CD4-positive, alpha-beta T cell treated with Interferon gamma for 1 hour (primary cell): ENCODE measurements around the gene TNNT2.

Source experiments
- DNase-seq: peaks from one replicate; pipeline ENCODE4 v3.0.0-alpha.2; 2020

TNNT2 gene

DNA sequence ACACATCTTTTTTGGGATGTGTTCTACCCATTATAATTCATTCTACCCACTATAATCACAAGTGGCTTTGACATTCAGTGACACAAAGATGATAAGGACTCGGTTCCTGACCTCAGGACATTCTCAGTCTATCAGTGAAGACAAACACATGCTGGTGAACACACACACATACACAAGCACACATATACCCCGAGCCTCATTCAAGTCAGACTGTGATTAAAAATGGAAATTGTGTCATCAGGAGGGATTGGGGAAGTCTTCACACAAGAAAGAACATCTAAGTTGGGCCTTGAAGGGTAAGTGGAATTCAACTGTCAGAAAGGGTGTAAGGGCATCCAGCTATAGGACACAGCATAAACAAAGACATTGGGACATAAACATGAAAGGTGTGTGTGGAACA is 24.2 kb upstream of the TNNT2 start:
- DNase-seq: no peak

DNA sequence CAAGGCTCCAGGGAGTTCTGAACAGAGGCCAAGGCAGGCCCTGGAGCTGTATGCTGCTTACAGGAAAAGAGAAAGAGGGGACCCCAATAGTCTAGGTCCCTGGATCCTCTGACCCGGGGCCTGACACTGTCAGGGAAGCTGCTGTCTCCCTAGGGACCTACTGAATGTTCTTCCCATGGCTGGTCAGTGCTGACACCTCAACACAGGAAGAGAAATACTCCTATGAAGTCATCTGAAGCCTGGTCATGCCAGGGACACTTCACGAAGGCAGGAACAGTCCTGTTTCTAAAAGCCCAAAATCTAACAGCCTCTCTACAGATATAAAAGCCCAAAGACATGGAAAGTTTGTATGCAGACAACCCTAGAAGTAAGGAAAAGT is 23.4 kb upstream of the TNNT2 start:
- no peak for DNase-seq

DNA sequence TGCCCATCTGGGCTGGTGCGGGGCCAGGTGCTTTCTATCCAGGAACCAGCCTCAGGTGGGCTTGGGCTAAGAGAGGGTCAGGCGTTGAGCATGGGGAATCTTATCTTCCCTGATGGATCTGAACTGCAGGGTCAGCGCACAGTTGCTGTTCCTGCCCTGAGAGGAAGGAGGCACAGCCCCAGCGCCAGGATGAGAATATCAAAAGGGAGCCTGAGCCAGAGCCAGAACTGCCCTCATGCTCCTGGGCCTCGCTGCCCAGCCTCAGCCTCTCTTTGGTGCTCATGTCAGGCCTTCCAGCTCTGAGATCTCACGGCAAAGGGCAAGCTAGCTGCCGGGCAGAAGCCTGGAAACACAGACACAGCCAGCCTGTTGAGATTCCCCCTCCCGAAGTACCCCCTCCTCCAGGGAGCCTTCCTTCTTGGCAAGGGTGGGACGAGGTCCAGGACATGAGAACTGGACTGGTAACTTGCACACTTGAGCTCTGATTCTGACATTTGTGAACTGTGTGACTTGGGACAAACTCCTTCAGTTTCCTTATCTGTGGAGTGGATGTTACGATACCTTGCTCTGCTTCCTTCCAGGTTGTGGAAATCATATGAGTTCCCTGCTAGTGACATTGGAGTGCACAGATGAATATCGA is 22.9 kb upstream of the TNNT2 start:
- DNase-seq: no peak

- no peak for DNase-seq
Measured at GRCh38 chr1:201399352-201400126, 22.1 kb upstream of the TNNT2 start.

- no peak for DNase-seq
Measured at GRCh38 chr1:201399018-201399351, 21.5 kb upstream of the TNNT2 start, which contains the start of gene LAD1. TSS of gene LAD1 (minus strand) at chr1:201399324. CDS start at chr1:201399306, 18 bp downstream.

DNA sequence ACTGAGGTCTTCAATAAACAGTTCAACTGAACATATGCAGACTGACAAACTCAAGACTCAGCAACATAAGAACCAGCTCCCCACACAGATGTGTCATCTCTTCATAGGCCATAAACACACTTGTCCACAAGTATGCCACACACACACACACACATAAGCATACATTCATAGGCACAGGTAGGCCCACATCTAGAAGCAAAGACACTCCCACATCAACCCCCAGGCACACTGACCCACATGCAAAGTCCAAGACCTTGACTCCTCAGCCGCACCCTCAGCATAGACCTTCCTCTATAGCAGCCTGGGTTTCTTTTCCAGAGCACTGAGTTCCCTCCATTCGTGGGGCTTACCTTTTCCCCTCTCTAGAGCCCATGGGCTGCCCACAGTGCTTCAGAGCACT is 20.2 kb upstream of the TNNT2 start:
- DNase-seq: no peak

DNA sequence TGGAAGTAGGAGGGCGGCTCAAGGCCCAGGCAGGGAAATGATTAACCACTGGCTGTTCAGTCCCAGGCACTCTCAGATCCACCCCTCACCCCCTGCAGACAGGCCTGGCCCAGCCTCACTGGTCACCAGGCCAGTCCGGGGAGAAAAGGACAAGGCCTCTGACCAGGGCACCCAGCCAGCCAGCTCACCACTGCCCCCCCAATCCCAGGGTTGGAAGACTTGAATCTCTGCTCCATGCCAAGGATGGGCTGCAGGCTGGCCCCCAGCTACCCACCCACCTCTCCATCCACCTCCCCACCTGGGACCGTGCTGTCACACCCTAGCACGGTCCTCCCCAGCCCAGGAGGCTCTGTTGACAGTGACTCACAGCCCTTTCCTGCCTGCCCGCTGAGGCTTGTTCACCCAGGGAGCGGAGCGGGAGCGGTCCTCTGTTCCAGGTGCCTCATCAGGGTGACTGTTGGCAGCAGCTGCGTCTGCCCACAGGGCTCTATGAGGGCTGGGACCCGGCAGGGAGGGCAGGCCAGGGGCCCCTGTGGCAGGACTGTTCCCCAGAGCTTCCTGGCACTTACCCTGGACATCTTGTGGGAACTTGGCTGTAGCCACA is 19.5 kb upstream of the TNNT2 start:
- DNase-seq: no peak

DNA sequence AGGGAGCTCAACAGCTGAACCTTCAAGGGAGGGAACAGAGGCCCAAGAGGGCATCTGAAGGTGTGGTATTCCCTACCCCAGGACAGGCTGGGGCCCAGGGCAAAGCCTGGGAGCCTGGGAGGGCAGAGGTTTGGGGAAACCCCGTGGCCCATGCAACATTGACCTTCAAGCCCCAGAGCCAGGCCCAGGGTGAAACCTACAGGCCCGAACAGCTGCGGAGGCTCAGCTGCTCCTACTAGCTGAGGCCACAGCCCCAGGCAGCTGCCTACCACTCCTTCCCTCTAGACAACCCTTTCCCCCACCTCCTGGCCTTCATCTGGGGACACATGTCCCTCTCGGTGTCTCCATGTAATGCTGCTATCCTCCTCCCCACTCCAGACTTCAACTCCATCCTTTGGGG is 18.5 kb upstream of the TNNT2 start:
- DNase-seq: no peak

GRCh38 chr1:201394591-201394990 is 17.1 kb upstream of the TNNT2 start:
- no peak for DNase-seq

DNA sequence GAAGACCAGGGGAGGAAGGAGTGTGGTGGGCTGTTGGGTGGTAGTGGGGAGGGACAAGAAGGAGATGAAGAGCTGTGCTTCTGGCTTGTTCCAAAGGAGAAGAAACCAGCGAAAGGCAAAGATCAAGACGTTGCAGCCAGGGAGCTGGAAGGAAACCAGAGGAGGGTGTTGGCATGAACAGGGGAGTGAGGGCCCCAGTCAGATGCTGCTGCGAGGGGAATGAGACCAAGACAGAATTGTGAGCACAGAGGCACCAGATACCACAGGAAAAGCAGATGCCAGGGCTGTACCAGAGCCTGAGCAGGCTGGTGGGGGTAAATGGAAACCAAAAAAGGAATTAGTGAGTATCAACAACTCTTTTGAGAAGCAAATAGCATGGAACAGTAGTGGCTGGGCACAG is 15.6 kb upstream of the TNNT2 start:
- DNase-seq: no peak

GRCh38 chr1:201391651-201392511 is 14.4 kb upstream of the TNNT2 start:
- no peak for DNase-seq

DNA sequence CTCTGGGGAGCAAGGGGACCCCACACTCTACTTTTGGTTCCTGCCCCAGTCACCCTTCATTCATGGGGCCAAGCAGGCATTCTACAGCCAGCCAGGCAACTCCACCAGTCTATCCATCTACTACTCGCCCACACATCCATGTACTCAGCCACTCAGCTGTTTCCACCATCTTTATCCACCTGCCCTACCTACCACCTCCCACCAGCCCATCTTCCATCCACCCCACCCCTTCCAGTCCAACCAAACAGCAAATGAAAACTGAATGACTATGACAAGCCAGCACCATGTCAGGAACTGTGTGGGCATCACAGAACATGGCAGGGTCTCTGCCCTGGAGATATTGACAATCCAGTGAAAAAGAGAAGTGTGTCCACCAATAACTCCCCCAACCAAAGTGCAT is 13.7 kb upstream of the TNNT2 start:
- DNase-seq: no peak

DNA sequence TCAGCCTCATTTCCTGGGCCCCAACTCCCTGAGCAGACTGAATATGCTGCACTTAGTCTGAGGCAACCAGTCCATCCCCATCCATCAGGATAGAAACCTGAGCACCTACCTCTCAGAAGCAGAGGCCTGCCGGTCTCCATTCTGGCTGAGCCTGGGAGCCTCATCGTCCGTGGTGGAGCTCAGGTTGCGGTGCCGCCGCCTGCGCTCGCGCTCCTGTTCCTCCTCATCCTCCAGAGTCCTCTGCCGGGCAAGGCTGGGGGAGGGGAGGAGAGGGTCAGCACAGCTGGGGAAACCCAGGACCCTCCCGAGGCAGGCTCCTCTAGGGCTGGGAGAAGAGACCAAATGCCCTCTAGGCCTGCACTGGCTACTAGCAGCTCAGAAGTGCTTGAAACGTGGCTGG is 11.6 kb upstream of the TNNT2 start:
- no peak for DNase-seq

GRCh38 chr1:201386208-201386607 is 8.7 kb upstream of the TNNT2 start:
- no peak for DNase-seq

GRCh38 chr1:201385299-201385891 is 7.9 kb upstream of the TNNT2 start:
- no peak for DNase-seq

DNA sequence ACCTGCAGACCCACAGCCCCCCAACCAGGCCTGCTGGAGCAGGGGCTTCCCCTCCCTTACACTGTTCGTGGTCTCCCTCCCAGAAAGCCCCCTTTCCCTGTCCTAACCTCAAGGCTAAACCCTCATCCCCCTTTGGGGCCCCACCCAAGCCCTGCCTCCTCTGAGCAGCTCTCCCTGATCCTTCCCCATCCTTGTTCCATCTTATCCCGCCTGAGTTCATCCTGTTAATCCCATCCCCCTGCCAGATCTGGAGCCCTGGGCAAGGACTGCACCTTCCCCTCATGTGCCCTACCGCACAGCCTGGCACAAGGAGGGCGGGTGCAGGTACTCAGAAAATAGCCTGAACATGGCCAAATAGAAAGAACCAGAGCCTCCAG is 6.9 kb upstream of the TNNT2 start:
- no peak for DNase-seq

- DNase-seq: no peak
Measured at GRCh38 chr1:201383647-201384405, 6.3 kb upstream of the TNNT2 start.

DNA sequence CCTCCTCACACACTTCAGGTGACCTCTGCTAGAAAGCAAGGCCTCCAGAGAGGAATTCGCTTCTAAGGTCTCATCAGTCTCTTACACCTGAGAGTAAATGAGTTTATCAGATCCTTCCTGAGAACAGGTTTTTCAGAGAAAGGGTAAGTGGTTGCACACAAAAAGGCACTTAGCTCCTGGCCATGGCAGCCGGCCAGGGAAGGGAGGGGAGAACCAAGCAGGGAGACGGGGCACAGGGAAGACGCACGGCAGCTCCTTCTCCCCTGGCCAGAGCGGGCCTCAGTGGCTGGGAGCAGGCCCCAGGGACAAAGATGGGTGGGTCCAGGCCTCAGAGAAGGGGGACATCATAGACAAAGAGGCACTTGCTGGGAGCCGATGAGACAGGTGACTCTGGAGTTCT is 3.6 kb upstream of the TNNT2 start:
- no peak for DNase-seq

- DNase-seq: no peak
Measured at GRCh38 chr1:201379733-201380242, 2.3 kb upstream of the TNNT2 start.

GRCh38 chr1:201378804-201379203 is 1.3 kb upstream of the TNNT2 start:
- DNase-seq: no peak

GRCh38 chr1:201376464-201377374 is 761 bp downstream of the TNNT2 start:
- DNase-seq: no peak
